HG03442 (cell line): ENCODE results near the gene CCDC73.
"Not testable (repeated sequence)": the region's sequence is repeated elsewhere in the genome, so short reads cannot be mapped to it uniquely, and the experiment has no call there.

Experiments
- ATAC-seq: cut with Tn5 transposase; IDR thresholded peaks from one replicate; pipeline ENCODE4 v1.9.1; 2021; ENCODE audit warnings: mild to moderate bottlenecking, moderate library complexity; ENCODE audit not compliant: unreplicated experiment

CCDC73 gene

GRCh38 chr11:32706985-32707741 lies 87.3 kb downstream of the CCDC73 start:
- ATAC-seq = peak; percentile 100

GRCh38 chr11:32705309-32706033 lies 89.0 kb downstream of the CCDC73 start:
- no peak for ATAC-seq

GRCh38 chr11:32704775-32705174 lies 89.7 kb downstream of the CCDC73 start:
- no peak for ATAC-seq

- no peak for ATAC-seq
Observed at GRCh38 chr11:32704261-32704660, 90.2 kb downstream of the CCDC73 start.

GRCh38 chr11:32701616-32702015 lies 92.8 kb downstream of the CCDC73 start:
- ATAC-seq = no peak

DNA sequence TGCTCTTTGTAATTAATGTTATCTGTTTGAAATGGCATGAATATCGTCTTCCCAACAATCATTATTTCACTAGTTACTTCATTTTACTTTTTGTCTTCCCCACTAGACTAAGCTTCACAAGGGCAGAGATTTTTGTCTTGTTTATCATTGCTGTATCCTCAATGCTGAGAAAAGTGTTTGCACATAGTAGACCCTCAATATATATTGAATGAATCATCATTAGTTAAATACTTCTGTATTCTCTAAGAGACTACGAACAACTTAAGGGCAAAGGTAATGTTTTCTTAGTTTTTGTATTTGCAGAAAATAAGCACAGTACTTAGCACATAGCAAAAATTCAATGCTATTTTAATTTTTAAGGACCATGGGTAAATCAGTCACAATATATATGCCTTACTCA lies 95.9 kb downstream of the CCDC73 start:
- ATAC-seq = no peak

DNA sequence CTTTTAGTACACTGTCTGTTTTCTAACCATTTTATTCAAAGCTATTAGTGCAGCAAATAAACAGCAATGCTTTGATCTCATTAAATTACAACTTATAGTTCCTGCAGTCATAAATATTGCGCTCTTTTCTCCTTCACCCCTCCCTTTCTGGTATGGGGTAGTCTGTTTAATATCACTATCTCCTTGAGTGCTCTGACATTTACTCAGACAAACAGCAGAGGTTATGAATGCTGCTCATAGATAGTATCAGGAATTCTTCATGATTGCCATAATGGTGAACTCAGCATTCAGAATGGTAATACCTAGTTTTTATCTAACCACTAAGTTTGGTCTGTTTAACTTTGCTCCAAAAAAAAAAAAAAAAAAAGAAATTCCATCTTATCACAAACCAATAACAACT lies 123.4 kb downstream of the CCDC73 start:
- no peak for ATAC-seq

DNA sequence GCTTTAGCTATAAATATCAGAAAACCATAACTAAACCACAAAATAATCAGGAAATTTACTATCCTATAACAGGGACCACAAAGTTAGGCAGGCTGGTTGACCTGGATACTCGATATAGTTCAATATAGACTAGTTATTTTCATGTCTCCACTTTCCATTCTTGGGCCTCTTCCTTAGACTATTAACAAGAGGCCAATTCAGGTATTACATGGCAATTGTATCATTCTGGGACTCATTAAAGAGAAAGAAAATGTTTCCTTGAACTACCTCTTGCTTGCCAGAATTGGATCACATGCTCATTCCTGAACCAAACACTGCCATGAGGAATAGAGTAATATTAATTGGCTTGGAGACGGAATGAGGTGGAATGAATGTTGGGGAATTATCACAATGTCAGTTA lies 134.8 kb downstream of the CCDC73 start:
- no peak for ATAC-seq

- ATAC-seq = no peak
Observed at GRCh38 chr11:32658639-32659406, 135.6 kb downstream of the CCDC73 start.

- no peak for ATAC-seq
Observed at GRCh38 chr11:32643526-32643925, 150.9 kb downstream of the CCDC73 start.

GRCh38 chr11:32641361-32641760 lies 153.1 kb downstream of the CCDC73 start:
- no peak for ATAC-seq

GRCh38 chr11:32635819-32636218 lies 158.6 kb downstream of the CCDC73 start:
- no peak for ATAC-seq

GRCh38 chr11:32630844-32631243 lies 163.6 kb downstream of the CCDC73 start:
- no peak for ATAC-seq

DNA sequence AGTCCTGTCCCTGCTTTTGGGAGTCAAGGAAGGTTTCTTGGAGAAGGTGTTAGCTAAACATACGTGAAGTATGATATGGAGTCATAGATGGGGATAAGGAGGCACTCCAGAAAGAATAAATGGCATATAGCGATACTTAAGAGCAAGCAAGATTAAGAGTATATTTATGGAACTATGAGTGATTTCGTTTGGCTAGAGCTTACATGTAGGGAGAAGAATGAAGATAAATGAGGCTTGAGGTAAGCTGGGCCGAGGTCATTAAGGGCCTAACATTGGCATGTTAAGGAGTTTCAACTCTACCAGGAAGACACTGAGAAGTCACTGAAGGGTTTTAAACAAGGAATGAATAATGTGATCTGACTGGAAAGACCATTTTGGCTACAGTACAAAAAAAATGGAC lies 177.6 kb downstream of the CCDC73 start:
- no peak for ATAC-seq

DNA sequence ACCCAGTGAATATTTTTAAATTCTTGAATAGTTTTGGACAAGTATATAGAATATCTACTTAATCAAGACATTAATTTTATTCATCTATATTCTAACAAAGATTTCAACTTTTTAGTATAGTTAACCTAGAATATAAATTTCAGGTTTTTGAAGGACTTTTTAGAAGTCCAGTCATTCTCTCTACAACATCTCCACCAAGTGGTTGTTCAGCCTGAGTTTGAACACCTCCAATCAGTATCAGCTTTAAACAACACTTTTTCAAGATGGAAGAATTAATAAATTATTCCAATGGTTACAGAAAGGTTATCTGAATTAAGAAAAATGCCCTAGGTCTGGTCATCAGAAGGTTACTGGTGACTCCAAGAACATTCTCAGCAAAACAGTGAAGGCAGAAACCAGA lies 179.0 kb downstream of the CCDC73 start:
- no peak for ATAC-seq

GRCh38 chr11:32613500-32614151 lies 180.8 kb downstream of the CCDC73 start:
- no peak for ATAC-seq

DNA sequence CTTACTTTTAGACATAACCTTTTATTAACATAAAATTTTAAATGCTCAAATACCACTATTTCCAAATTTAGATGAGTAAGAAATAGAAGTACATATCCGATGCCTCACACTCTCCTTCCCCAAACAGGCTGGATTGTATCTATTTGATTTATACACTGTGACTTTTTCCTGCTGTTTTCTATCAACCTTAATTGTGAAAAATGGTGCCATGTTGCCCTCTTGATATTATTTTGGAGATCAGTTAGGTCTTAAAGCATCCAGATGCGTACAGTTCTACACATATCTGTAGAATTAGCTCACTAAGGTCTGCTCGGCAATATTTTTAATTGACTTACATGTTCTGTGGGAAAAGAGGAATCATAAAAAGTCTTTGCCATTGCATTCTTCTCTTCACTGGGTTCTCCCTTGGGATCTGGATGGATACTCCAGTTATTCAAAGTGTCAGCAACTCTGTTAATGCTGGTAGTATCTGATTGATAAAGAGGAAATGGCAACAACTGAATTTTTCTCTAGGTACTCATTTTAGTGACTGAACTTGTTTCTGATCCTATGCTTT lies 183.6 kb downstream of the CCDC73 start:
- no peak for ATAC-seq

DNA sequence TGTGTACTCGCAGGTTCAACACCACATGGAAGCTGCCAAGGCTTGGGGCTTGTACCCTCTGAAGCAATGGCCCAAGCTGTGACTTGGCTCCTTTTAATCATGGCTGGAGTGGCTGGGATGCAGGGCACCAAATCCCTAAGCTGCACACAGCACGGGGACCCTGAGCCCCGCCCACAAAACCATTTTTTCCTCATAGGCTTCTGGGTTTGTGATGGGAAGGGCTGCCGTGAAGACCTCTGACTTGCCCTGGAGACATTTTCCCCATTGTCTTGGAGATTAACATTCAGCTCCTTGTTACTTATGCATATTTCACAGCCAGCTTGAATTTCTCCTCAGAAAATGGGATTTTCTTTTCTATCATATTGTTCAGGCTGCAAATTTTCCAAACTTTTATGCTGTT lies 185.6 kb downstream of the CCDC73 start:
- ATAC-seq = not testable (repeated sequence)

DNA sequence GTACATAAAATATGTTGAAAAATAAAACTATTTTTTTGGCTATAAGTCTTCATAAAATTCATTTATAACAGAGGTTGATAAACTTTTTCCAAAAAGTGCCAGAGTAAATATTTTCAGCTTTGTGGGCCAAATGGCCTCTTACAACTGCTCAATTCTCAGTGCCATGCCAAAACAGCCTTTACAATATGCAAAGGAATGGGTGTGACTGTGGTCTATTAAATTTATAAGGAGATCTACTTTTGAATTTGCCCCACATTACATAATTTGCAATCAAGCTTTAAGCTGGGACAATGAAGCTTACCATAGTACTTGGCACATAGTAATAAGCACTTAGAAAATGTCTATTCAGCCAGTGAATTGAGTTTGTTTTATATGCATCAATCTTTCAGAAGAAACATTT lies 188.2 kb downstream of the CCDC73 start:
- ATAC-seq = no peak

DNA sequence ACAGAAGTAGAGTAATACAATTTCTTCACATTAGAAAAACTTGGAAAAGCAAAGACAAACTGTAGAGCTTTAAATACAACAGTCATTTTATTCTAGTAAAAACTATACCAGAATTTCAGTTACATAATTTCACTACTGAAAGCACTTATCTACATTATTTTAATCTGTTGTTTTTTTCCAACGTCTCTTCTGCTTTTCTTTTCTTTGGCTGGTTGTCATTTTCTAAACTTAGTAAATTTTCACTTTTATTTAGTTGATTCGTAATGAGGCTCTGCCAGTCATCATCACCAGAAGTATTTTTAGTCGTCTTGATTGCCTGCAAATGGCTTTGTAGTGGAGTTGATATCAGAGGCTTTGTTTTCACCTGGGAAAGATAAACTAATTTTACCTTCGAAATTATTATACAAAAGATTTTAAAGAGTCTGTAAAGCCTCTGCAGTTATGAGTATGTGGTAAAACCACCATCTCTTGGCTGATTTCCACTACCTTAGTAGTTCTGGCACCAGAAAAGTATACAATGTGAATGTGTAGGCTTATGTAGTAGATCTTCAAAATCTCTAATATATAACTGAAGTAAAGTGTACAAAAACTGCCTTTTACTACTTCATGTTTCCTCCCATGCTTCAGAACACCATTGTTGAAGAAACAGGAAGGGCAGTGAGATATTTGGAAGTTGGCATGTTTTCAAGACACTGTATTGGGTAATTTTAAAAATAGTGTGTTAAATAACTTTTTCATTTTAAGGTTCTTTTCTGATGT lies 191.6 kb downstream of the CCDC73 start:
- no peak for ATAC-seq
